PC-3 (cell line): ENCODE measurements around the gene ZNF165. TPM values are rescaled to one million over a fixed set of nuclear protein-coding genes. Genes with fewer than 3 reads are reported as not detected.
"Not testable (repeated sequence)": the region's sequence is repeated elsewhere in the genome, so short reads cannot be mapped to it uniquely, and the experiment has no call there.

Experiments
- ATAC-seq: fragments of 200-7000 bp; cut with Tn5 transposase; 2 replicates; pipeline ENCODE4 v1.9.1; 2020; ENCODE audit warnings: mild to moderate bottlenecking, moderate library complexity
- Bru-seq: library from RNA; stranded (reverse); fragments of 400-500 nt; gene quantifications from one replicate; lab custom pipeline; 2021; lab: Mats Ljungman, UMichigan
- BruChase-seq, 2 experiments: library from RNA; stranded (reverse); fragments of 400-500 nt; gene quantifications; one replicate each; lab custom pipeline; 2021; lab: Mats Ljungman, UMichigan
- BruUV-seq: library from RNA; stranded (reverse); fragments of 400-500 nt; replicated peaks from 2 replicates; lab custom pipeline; 2021; lab: Mats Ljungman, UMichigan
- CTCF ChIA-PET: fragments of 300-600 bp; sonication (Branson Sonifier 250); formaldehyde crosslinking; loops from one replicate; lab custom pipeline; 2022; ENCODE audit warnings: antibody characterized with exemption; lab: Charles Lee
- POLR2A ChIA-PET: fragments of 300-600 bp; sonication (Branson Sonifier 250); formaldehyde crosslinking; loops from one replicate; lab custom pipeline; 2022; ENCODE audit warnings: antibody characterized with exemption; ENCODE audit not compliant: unreplicated experiment; lab: Charles Lee
- DNase-seq: peaks from one replicate; pipeline ENCODE4 v3.0.0-alpha.2; 2015
- H2AFZ ChIP-seq: fragments of 300-600 bp; sonication (generic); 2 replicates; pipeline ENCODE4 v1.6.0; 2016; ENCODE audit warnings: antibody characterized with exemption, low read length
- H3F3A ChIP-seq: fragments of 300-600 bp; sonication (generic); one replicate; pipeline ENCODE4 v1.6.0; 2017; ENCODE audit warnings: antibody characterized with exemption, low read length, control low read depth, mild to moderate bottlenecking; ENCODE audit not compliant: unreplicated experiment
- H3K27ac ChIP-seq: fragments of 300-600 bp; sonication (generic); 2 replicates; pipeline ENCODE4 v1.5.1; 2016; ENCODE audit warnings: mild to moderate bottlenecking, low read length
- H3K27me3 ChIP-seq: fragments of 300-600 bp; sonication (generic); 2 replicates; pipeline ENCODE4 v1.6.1; 2016; ENCODE audit warnings: low read length, mixed read lengths
- H3K36me3 ChIP-seq: fragments of 300-600 bp; sonication (generic); 2 replicates; pipeline ENCODE4 v1.6.1; 2016; ENCODE audit warnings: low read depth, mixed run types, low read length, mixed read lengths
- H3K4me1 ChIP-seq: fragments of 300-600 bp; sonication (generic); 2 replicates; pipeline ENCODE4 v1.5.1; 2016; ENCODE audit warnings: low read length; ENCODE audit not compliant: insufficient read depth
- H3K4me2 ChIP-seq: fragments of 300-600 bp; sonication (generic); 2 replicates; pipeline ENCODE4 v1.6.0; 2016; ENCODE audit warnings: low read length
- H3K4me3 ChIP-seq: fragments of 300-600 bp; sonication (generic); 2 replicates; pipeline ENCODE4 v1.5.1; 2016; ENCODE audit warnings: mild to moderate bottlenecking, low read length, mixed read lengths
- H3K79me2 ChIP-seq: fragments of 300-600 bp; sonication (generic); 2 replicates; pipeline ENCODE4 v1.6.1; 2017; ENCODE audit warnings: low read length, mixed read lengths
- H3K9ac ChIP-seq: fragments of 300-600 bp; sonication (generic); 2 replicates; pipeline ENCODE4 v1.6.0; 2016; ENCODE audit warnings: mild to moderate bottlenecking, low read length
- H3K9me2 ChIP-seq: fragments of 300-600 bp; sonication (generic); replicated peaks from 2 replicates; pipeline ENCODE4 v1.6.1; 2016; ENCODE audit warnings: mixed run types, low read length, mixed read lengths
- H3K9me3 ChIP-seq: fragments of 300-600 bp; sonication (generic); 2 replicates; pipeline ENCODE4 v1.6.1; 2016; ENCODE audit warnings: low read length, mixed read lengths
- H4K20me1 ChIP-seq: fragments of 300-600 bp; sonication (generic); 2 replicates; pipeline ENCODE4 v1.6.1; 2016; ENCODE audit warnings: low read length, mixed read lengths
- CTCF ChIP-seq: fragments of 300-600 bp; sonication (generic); conservative IDR thresholded peaks from 2 replicates; pipeline ENCODE4 v1.5.1; 2017; ENCODE audit warnings: antibody characterized with exemption, low read depth, mild to moderate bottlenecking, low read length
- EZH2 ChIP-seq: fragments of 300-600 bp; sonication (generic); IDR thresholded peaks from one replicate; pipeline ENCODE4 v1.6.1; 2017; ENCODE audit warnings: antibody characterized with exemption, mild to moderate bottlenecking, low read length; ENCODE audit not compliant: unreplicated experiment
- EZH2phosphoT487 ChIP-seq: fragments of 300-600 bp; sonication (generic); IDR thresholded peaks from 2 replicates; pipeline ENCODE4 v1.6.1; 2018; ENCODE audit warnings: mild to moderate bottlenecking, antibody characterized with exemption, low read length, borderline replicate concordance
- intact Hi-C: fragments of 100-400 bp; cut with micrococcal nuclease; formaldehyde crosslinking; loops from 2 replicates; pipeline ENCODE4 v1.9.0; 2023
- long read RNA-seq: library from polyadenylated mRNA; unstranded; transcript quantifications from one replicate; pipeline ENCODE4 v2.0.0, GENCODE V29; 2021; ENCODE audit not compliant: unreplicated experiment
- total RNA-seq: library from RNA; depleted of rRNA; stranded (reverse); fragments of >200 nt; gene quantifications from 2 replicates; pipeline ENCODE4 v1.2.3, GENCODE V29; 2014; rRNA removed

Gene ZNF165
- total RNA-seq (8.9 and 12.1 TPM in 2 replicates), Bru-seq, nascent RNA (percentile 85 among the genes with signal in this experiment), BruChase-seq, experiment 1, labeled RNA remaining after a 6-hour chase (percentile 73 among the genes with signal in this experiment), BruChase-seq, experiment 2, labeled RNA remaining after a 2-hour chase (percentile 71 among the genes with signal in this experiment)
- long read RNA-seq, partial matches to known transcripts = 1 of 7 reads
- long read RNA-seq, other reads (novel, unspliced or antisense) = 6 of 7 reads

DNA sequence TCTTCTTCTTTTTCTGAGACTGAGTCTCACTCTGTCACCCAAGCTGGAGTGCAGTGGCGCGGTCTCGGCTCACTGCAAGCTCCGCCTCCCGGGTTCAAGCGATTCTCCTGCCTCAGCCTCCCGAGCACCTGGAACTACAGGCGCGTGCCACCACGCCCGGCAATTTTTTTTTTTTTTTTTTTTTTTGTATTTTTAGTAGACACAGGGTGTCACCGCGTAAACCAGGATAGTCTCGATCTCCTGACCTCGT, at the start of gene ZNF165:
Gene ZNF165 (plus strand): TSS at position 188 of the 250 bp plus-strand sequence. CDS start 4,913 bp downstream, outside the sequence.
- not testable (repeated sequence) for H3F3A ChIP-seq, H3K27me3 ChIP-seq, H4K20me1 ChIP-seq, DNase-seq, H3K4me1 ChIP-seq, H3K9me2 ChIP-seq, H3K9me3 ChIP-seq
- intact Hi-C loops = loop anchor here (1.0 to 10.0 kb wide), 2 partner anchors 24 to 246 kb away; a partner anchor contains a TSS
- BruUV-seq = TSS peak; percentile 71
- Histone ChIP-seq H3K4me2 (peak within 1 kb of the TSS; percentile 85), H2AFZ (peak within 1 kb of the TSS; percentile 84), H3K9ac (peak within 1 kb of the TSS; percentile 91), H3K79me2 (peaks cover 37% of the 10 kb centered on the region), H3K36me3 (peaks cover 26% of the 10 kb centered on the region), H3K27ac (peak within 1 kb of the TSS; percentile 85), H3K4me3 (peak within 1 kb of the TSS; percentile 89)
- ChIA-PET POLR2A (interaction anchor here (0.7 kb wide), 1 partner anchor 22 kb away, joined by 15 read pairs; no protein-coding TSS in a partner anchor), CTCF (interaction anchor here (0.7 kb wide), 1 partner anchor 901 kb away, joined by 9 read pairs; no protein-coding TSS in a partner anchor)
- ATAC-seq = peak; percentile 30

GRCh38 chr6:28053584-28053983, 26.8 kb upstream of the ZNF165 start:
- ChIA-PET POLR2A (no interaction called here), CTCF (no interaction called here)
- Histone ChIP-seq H3F3A (no peaks in the 10 kb centered on the region), H3K27me3 (peaks cover 41% of the 10 kb centered on the region), H3K79me2 (no peaks in the 10 kb centered on the region), H3K9me2 (no peaks in the 10 kb centered on the region), H4K20me1 (no peaks in the 10 kb centered on the region), H3K4me3 (no peak overlapping the region), H3K36me3 (no peaks in the 10 kb centered on the region), H3K9ac (no peak overlapping the region), H3K4me2 (no peak overlapping the region), H3K4me1 (no peaks in the 10 kb centered on the region), H3K9me3 (no peaks in the 10 kb centered on the region), H2AFZ (no peak overlapping the region), H3K27ac (no peak overlapping the region)
- DNase-seq (no peak), ATAC-seq (no peak)
- intact Hi-C loops = no loop called here
- no peak for TF ChIP-seq CTCF
- TF ChIP-seq EZH2phosphoT487 = no peak
- TF ChIP-seq EZH2 = no peak
- BruUV-seq = no TSS peak

- H3K4me1 ChIP-seq = no peaks in the 10 kb centered on the region
- H3K9ac ChIP-seq = no peak overlapping the region
- no peak overlapping the region for H3K4me2 ChIP-seq
- H4K20me1 ChIP-seq = no peaks in the 10 kb centered on the region
- ChIA-PET CTCF (no interaction called here), POLR2A (no interaction called here)
- no TSS peak for BruUV-seq
- intact Hi-C loops = no loop called here
- H3K79me2 ChIP-seq = no peaks in the 10 kb centered on the region
- ATAC-seq (no peak), DNase-seq (no peak)
- H2AFZ ChIP-seq = no peak overlapping the region
- H3K9me3 ChIP-seq = no peaks in the 10 kb centered on the region
- no peak overlapping the region for H3K4me3 ChIP-seq
- no peaks in the 10 kb centered on the region for H3K36me3 ChIP-seq
- H3K9me2 ChIP-seq = no peaks in the 10 kb centered on the region
- H3K27me3 ChIP-seq = peaks cover 21% of the 10 kb centered on the region
- no peaks in the 10 kb centered on the region for H3F3A ChIP-seq
- no peak overlapping the region for H3K27ac ChIP-seq
- TF ChIP-seq EZH2 (no peak), EZH2phosphoT487 (no peak), CTCF (no peak)
Observed at GRCh38 chr6:28060405-28060804, 20.0 kb upstream of the ZNF165 start.
